SH-SY5Y (cell line): Measurements from ENCODE around the gene KEAP1.

Experiments
- GATA2 ChIP-seq: IDR thresholded peaks from 2 replicates; pipeline ENCODE4 v1.6.1; 2011; ENCODE audit warnings: mild to moderate bottlenecking, low read depth, low read length
- GATA3 ChIP-seq: IDR thresholded peaks from 2 replicates; pipeline ENCODE4 v1.6.1; 2011; ENCODE audit warnings: low read depth, mild to moderate bottlenecking, low read length, moderate library complexity

- TF ChIP-seq GATA2 (no peak), GATA3 (no peak)
These were observed 60.5 kb downstream of the KEAP1 start for GRCh38 chr19:10442698-10443097.
